Measurements from ENCODE around the gene IDUA.
A peak's percentile ranks its signal among the peaks of the same experiment; 100 is the strongest.

The IDUA gene

GRCh38 chr4:1012034-1012739, 25.3 kb downstream of the IDUA start:
- TF ChIP-seq REST (IDR thresholded peaks at IDR 0.05; ENCODE audit: insufficient replicate concordance, low read depth) = no peak
- TF ChIP-seq GABPA (IDR thresholded peaks at IDR 0.05; ENCODE audit: low read depth) = no peak
- no peak for TF ChIP-seq POLR2AphosphoS5 (IDR thresholded peaks at IDR 0.05; ENCODE audit: low read depth)
- no peak for TF ChIP-seq CTCF (IDR thresholded peaks at IDR 0.05; ENCODE audit: insufficient read depth, low read length)
- TF ChIP-seq SPI1 (IDR thresholded peaks at IDR 0.05; ENCODE audit: borderline replicate concordance, low read depth) = no peak
- Histone ChIP-seq H3K27me3 (ENCODE audit: insufficient read depth, poor library complexity, severe bottlenecking) (peaks cover 10% of the 10 kb centered on the region), H3K4me3 (replicated peaks; ENCODE audit: insufficient read depth, low read length) (peak overlapping the region; percentile 34), H3K27ac (replicated peaks) (no peak overlapping the region)
- DNase-seq (ENCODE audit: low read depth in 1 of 2, low spot score in 1 of 2) = peak; percentile 25 to 26

- H3K27me3 ChIP-seq (ENCODE audit: insufficient read depth, poor library complexity, severe bottlenecking) = peaks cover 4% of the 10 kb centered on the region
- TF ChIP-seq REST (IDR thresholded peaks at IDR 0.05; ENCODE audit: insufficient replicate concordance, low read depth) (no peak), POLR2AphosphoS5 (IDR thresholded peaks at IDR 0.05; ENCODE audit: low read depth) (no peak), GABPA (IDR thresholded peaks at IDR 0.05; ENCODE audit: low read depth) (no peak), CTCF (IDR thresholded peaks at IDR 0.05; ENCODE audit: insufficient read depth, low read length) (no peak), SPI1 (IDR thresholded peaks at IDR 0.05; ENCODE audit: borderline replicate concordance, low read depth) (no peak)
- no peak for DNase-seq (ENCODE audit: low read depth in 1 of 2, low spot score in 1 of 2)
- H3K4me3 ChIP-seq (replicated peaks; ENCODE audit: insufficient read depth, low read length) = no peak overlapping the region
- H3K27ac ChIP-seq (replicated peaks) = no peak overlapping the region
Measured at GRCh38 chr4:1013225-1014073, 26.6 kb downstream of the IDUA start.

- DNase-seq (ENCODE audit: low read depth in 1 of 2, low spot score in 1 of 2) = no peak
Measured at GRCh38 chr4:1014291-1015167, 27.7 kb downstream of the IDUA start.

More at GRCh38 chr4:1014291-1015167, 27.7 kb downstream of the IDUA start:
- no peak overlapping the region for H3K27ac ChIP-seq (replicated peaks)
- H3K27me3 ChIP-seq (ENCODE audit: insufficient read depth, poor library complexity, severe bottlenecking) = no peaks in the 10 kb centered on the region
- no peak overlapping the region for H3K4me3 ChIP-seq (replicated peaks; ENCODE audit: insufficient read depth, low read length)
- no peak for TF ChIP-seq GABPA (IDR thresholded peaks at IDR 0.05; ENCODE audit: low read depth)
- TF ChIP-seq REST (IDR thresholded peaks at IDR 0.05; ENCODE audit: insufficient replicate concordance, low read depth) = no peak
- no peak for TF ChIP-seq SPI1 (IDR thresholded peaks at IDR 0.05; ENCODE audit: borderline replicate concordance, low read depth)
- no peak for TF ChIP-seq CTCF (IDR thresholded peaks at IDR 0.05; ENCODE audit: insufficient read depth, low read length)
- no peak for TF ChIP-seq POLR2AphosphoS5 (IDR thresholded peaks at IDR 0.05; ENCODE audit: low read depth)

Data from HL-60 (cell line).